Esophagus squamous epithelium (tissue), 5 donors: ENCODE results near the gene ESYT2. TPM values are rescaled to one million over a fixed set of nuclear protein-coding genes. Genes with fewer than 3 reads are reported as not detected.

Experiments
- DNase-seq: peaks from one replicate; lab custom pipeline; 2025; lab: John Stamatoyannopoulos, UW
- H3K27ac ChIP-seq, 4 donors: fragments of 200-600 bp; sonication (generic); one replicate each; pipeline ENCODE4 v1.5.1; 2016 to 2019; ENCODE audit warnings: mild to moderate bottlenecking in 1 of 4
- H3K27me3 ChIP-seq, 4 donors: fragments of 200-600 bp; sonication (generic); 1 replicate in 3 of 4; 2 replicates in 1 of 4; pipeline versions ENCODE4 v1.5.1 to v1.6.0; 2017 to 2021; ENCODE audit warnings: antibody characterized with exemption in 1 of 4
- H3K36me3 ChIP-seq, 3 donors: fragments of 200-600 bp; sonication (generic); one replicate each; pipeline ENCODE4 v1.5.1; 2016 to 2019
- H3K4me1 ChIP-seq, 3 donors: fragments of 200-600 bp; sonication (generic); one replicate each; pipeline ENCODE4 v1.5.1; 2017 to 2019
- H3K4me3 ChIP-seq, 4 donors: fragments of 200-600 bp; sonication (generic); 1 replicate in 3 of 4; 2 replicates in 1 of 4; pipeline ENCODE4 v1.5.1; 2016 to 2019; ENCODE audit warnings: mild to moderate bottlenecking in 2 of 4, moderate library complexity in 1 of 4
- H3K9me3 ChIP-seq, 3 donors: fragments of 200-600 bp; sonication (generic); one replicate each; pipeline ENCODE4 v1.5.1; 2016 to 2019
- CTCF ChIP-seq, 6 experiments: fragments of 450-650 bp in 4 of 6; fragments of 200-600 bp in 2 of 6; sonication (generic) in 2 of 6; IDR thresholded peaks; one replicate each; pipeline ENCODE4 v1.5.1; 2016 to 2019; ENCODE audit warnings: antibody characterized with exemption in 6 of 6, mild to moderate bottlenecking in 4 of 6, moderate library complexity in 4 of 6
- POLR2A ChIP-seq, 4 donors: fragments of 450-650 bp; IDR thresholded peaks; one replicate each; pipeline ENCODE4 v1.6.1; 2017; ENCODE audit warnings: antibody characterized with exemption in 4 of 4, mild to moderate bottlenecking in 4 of 4, moderate library complexity in 3 of 4
- WGBS, 2 donors: methylation state at CpG; one replicate each; pipeline ENCODE4 v1.1.5; 2018; 5-methylcytosine and 5-hydroxymethylcytosine counted together
- intact Hi-C: fragments of 100-400 bp; cut with DNase I; formaldehyde crosslinking; loops from one replicate; pipeline ENCODE4 v1.15.0; 2022
- total RNA-seq, 4 donors: library from RNA; depleted of rRNA; stranded (reverse); fragments of >200 nt; gene quantifications; one replicate each; pipeline ENCODE4 v1.1.0, GENCODE V29; 2016
- donor health status: DM: yes; HTN: yes; CAD: no.

Gene ESYT2
- total RNA-seq, 4 donors from 2014 or later = 52.1 to 94.2 (median 60.5) TPM

GRCh38 chr7:158742065-158742821, 87.1 kb downstream of the ESYT2 start:
- 93 to 94% methylated on average over 13 to 14 of the region's 19 CpGs for WGBS, 2 donors
- H3K4me1 ChIP-seq = peaks cover 0 to 31% (median 10%) of the 10 kb centered on the region in 3 donors
- DNase-seq = no peak
- H3K27ac ChIP-seq = peak overlapping the region in 2 of 4 donors; percentile 21 to 79
- no peaks in the 10 kb centered on the region for H3K27me3 ChIP-seq
- intact Hi-C loops = no loop called here
- H3K36me3 ChIP-seq = peaks cover 14 to 100% (median 32%) of the 10 kb centered on the region in 3 donors
- no peaks in the 10 kb centered on the region for H3K9me3 ChIP-seq
- H3K4me3 ChIP-seq = no peak overlapping the region
- TF ChIP-seq CTCF (IDR thresholded peaks at IDR 0.05) (no peak), POLR2A (IDR thresholded peaks at IDR 0.05) (no peak)

- no peak overlapping the region for H3K4me3 ChIP-seq
- intact Hi-C loops = no loop called here
- DNase-seq = no peak
- TF ChIP-seq POLR2A (IDR thresholded peaks at IDR 0.05) (no peak), CTCF (IDR thresholded peaks at IDR 0.05) (no peak)
- WGBS, 2 donors = 68% methylated on average over 3 of the region's 14 CpGs; no CpG with 5 or more reads in 1 of the 2 donors
- no peaks in the 10 kb centered on the region for H3K27me3 ChIP-seq
- peaks cover 19 to 100% (median 33%) of the 10 kb centered on the region in 3 donors for H3K36me3 ChIP-seq
- H3K9me3 ChIP-seq = no peaks in the 10 kb centered on the region
- peak overlapping the region; percentile 57 to 79 (median 66) for H3K27ac ChIP-seq
- peaks cover 0 to 31% (median 10%) of the 10 kb centered on the region in 3 donors for H3K4me1 ChIP-seq
Observed at GRCh38 chr7:158741294-158741666, 88.0 kb downstream of the ESYT2 start.

GRCh38 chr7:158740657-158741293, 88.5 kb downstream of the ESYT2 start:
- Histone ChIP-seq H3K4me3 (no peak overlapping the region), H3K27ac (peak overlapping the region; percentile 57 to 79 (median 66)), H3K27me3 (no peaks in the 10 kb centered on the region), H3K9me3 (no peaks in the 10 kb centered on the region), H3K4me1 (peaks cover 0 to 31% (median 10%) of the 10 kb centered on the region in 3 donors), H3K36me3 (peaks cover 24 to 100% (median 30%) of the 10 kb centered on the region in 3 donors)
- intact Hi-C loops = no loop called here
- WGBS, 2 donors = 20 to 53% methylated on average over 15 to 16 of the region's 16 CpGs
- no peak for TF ChIP-seq CTCF (IDR thresholded peaks at IDR 0.05)
- no peak for TF ChIP-seq POLR2A (IDR thresholded peaks at IDR 0.05)
- DNase-seq = no peak

- Histone ChIP-seq H3K4me3 (no peak overlapping the region), H3K27ac (peak overlapping the region; percentile 57 to 79 (median 66)), H3K4me1 (peaks cover 0 to 31% (median 10%) of the 10 kb centered on the region in 3 donors), H3K36me3 (peaks cover 25 to 100% (median 37%) of the 10 kb centered on the region in 3 donors), H3K9me3 (no peaks in the 10 kb centered on the region), H3K27me3 (no peaks in the 10 kb centered on the region)
- intact Hi-C loops = no loop called here
- DNase-seq = no peak
- no peak for TF ChIP-seq POLR2A (IDR thresholded peaks at IDR 0.05)
- no peak for TF ChIP-seq CTCF (IDR thresholded peaks at IDR 0.05)
- 46 to 52% methylated on average over 13 to 15 of the region's 15 CpGs for WGBS, 2 donors
Observed at GRCh38 chr7:158740013-158740656, 89.2 kb downstream of the ESYT2 start.
